Right lobe of liver (tissue), 6 donors: ENCODE measurements around the gene SLC4A4. TPM values are rescaled to one million over a fixed set of nuclear protein-coding genes. Genes with fewer than 3 reads are reported as not detected.

Experiments used
- ATAC-seq, 4 donors: fragments of 200-7000 bp; cut with Tn5 transposase; one replicate each; pipeline ENCODE4 v1.9.1; 2020; ENCODE audit warnings: mild to moderate bottlenecking in 4 of 4, moderate library complexity in 4 of 4
- DNase-seq, 3 donors: peaks; one replicate each; pipeline ENCODE4 v3.0.0-alpha.2; 2020
- H3K27ac ChIP-seq, 3 donors: fragments of 200-600 bp; one replicate each; pipeline ENCODE4 v1.8.0; 2022
- H3K27me3 ChIP-seq, 2 donors: fragments of 200-600 bp; one replicate each; pipeline ENCODE4 v1.8.0; 2022
- H3K36me3 ChIP-seq, 4 donors: fragments of 200-600 bp; sonication (generic) in 1 of 4; one replicate each; pipeline versions ENCODE4 v1.5.1 to v1.8.0; 2017 to 2022; ENCODE audit warnings: control low read depth in 1 of 4
- H3K4me1 ChIP-seq, 4 donors: fragments of 200-600 bp; sonication (generic) in 1 of 4; one replicate each; pipeline versions ENCODE4 v1.5.1 to v1.8.0; 2017 to 2022; ENCODE audit warnings: control low read depth in 1 of 4
- H3K4me3 ChIP-seq, 3 donors: fragments of 200-600 bp; one replicate each; pipeline ENCODE4 v1.8.0; 2022
- H3K9me3 ChIP-seq, 4 donors: fragments of 200-600 bp; sonication (generic) in 1 of 4; one replicate each; pipeline versions ENCODE4 v1.5.1 to v1.8.0; 2017 to 2022; ENCODE audit warnings: control low read depth in 1 of 4
- CTCF ChIP-seq, 4 donors: fragments of 200-600 bp in 3 of 4; fragments of 450-650 bp in 1 of 4; IDR thresholded peaks; one replicate each; pipeline versions ENCODE4 v1.5.1 to v1.8.0; 2016 to 2022; ENCODE audit warnings: antibody characterized with exemption in 4 of 4, mild to moderate bottlenecking in 2 of 4
- POLR2A ChIP-seq: fragments of 450-650 bp; IDR thresholded peaks from one replicate; pipeline ENCODE4 v1.6.1; 2017; ENCODE audit warnings: antibody characterized with exemption, mild to moderate bottlenecking
- WGBS: methylation state at CpG from one replicate; pipeline ENCODE4 v1.1.6; 2018; ENCODE audit warnings: low coverage, low lambda C conversion rate; ENCODE audit not compliant: insufficient coverage; ENCODE audit errors: missing lambda C conversion rate; 5-methylcytosine and 5-hydroxymethylcytosine counted together
- intact Hi-C, 2 donors: fragments of 100-400 bp; cut with DNase I; formaldehyde crosslinking; loops; one replicate each; pipeline versions ENCODE4 v1.11.2 to v1.14.1; 2022
- total RNA-seq, 6 experiments: library from RNA; depleted of rRNA in 2 of 6; stranded (reverse); fragments of >200 nt in 2 of 6; fragmentation: NEBNext Ultra II Directional in 3 of 6; extraction: Animal tissue kit (Norgen Biotek cat#: 25700) in 3 of 6; gene quantifications; one replicate each; pipeline versions ENCODE4 v1.1.0 to v1.2.4, GENCODE V29; 2016 to 2023
- donor health status: DM: no; HTN: yes; CAD: no.
- donor health status: DM: no; HTN: no; CAD: no.
- donor health status: DM: no; HTN: no; CAD: no.
- donor health status: DM: no; HTN: yes; CAD: no.
- donor health status: DM: no; HTN: yes; CAD: no.

The SLC4A4 gene
- total RNA-seq, 6 experiments from 2014 or later, result 16.5 to 28.7 (median 24.4) TPM

GRCh38 chr4:71473541-71474240 is 134.9 kb downstream of the SLC4A4 start:
- ATAC-seq (no peak), DNase-seq (no peak)
- intact Hi-C loops, result no loop called here
- Histone ChIP-seq H3K9me3 (no peaks in the 10 kb centered on the region), H3K27me3 (no peaks in the 10 kb centered on the region), H3K36me3 (no peaks in the 10 kb centered on the region), H3K4me1 (peaks cover 0 to 9% (median 0%) of the 10 kb centered on the region in 4 donors), H3K27ac (no peak overlapping the region), H3K4me3 (no peak overlapping the region)
- WGBS, result 91% methylated on average over 4 of the region's 4 CpGs
- TF ChIP-seq CTCF (IDR thresholded peaks at IDR 0.05), result no peak
- TF ChIP-seq POLR2A, result no peak

GRCh38 chr4:71474731-71475130 is 135.9 kb downstream of the SLC4A4 start:
- TF ChIP-seq POLR2A (no peak), CTCF (IDR thresholded peaks at IDR 0.05) (no peak)
- no peaks in the 10 kb centered on the region for H3K36me3 ChIP-seq
- intact Hi-C loops, result no loop called here
- no peaks in the 10 kb centered on the region for H3K27me3 ChIP-seq
- no peak for DNase-seq
- no peak overlapping the region for H3K27ac ChIP-seq
- H3K4me3 ChIP-seq, result no peak overlapping the region
- H3K9me3 ChIP-seq, result no peaks in the 10 kb centered on the region
- H3K4me1 ChIP-seq, result peaks cover 0 to 9% (median 0%) of the 10 kb centered on the region in 4 donors
- WGBS, result 86% methylated on average over 2 of the region's 2 CpGs
- no peak for ATAC-seq

GRCh38 chr4:71476240-71476639 is 137.4 kb downstream of the SLC4A4 start:
- Histone ChIP-seq H3K36me3 (no peaks in the 10 kb centered on the region), H3K27ac (no peak overlapping the region), H3K4me1 (peaks cover 0 to 9% (median 0%) of the 10 kb centered on the region in 4 donors), H3K27me3 (no peaks in the 10 kb centered on the region), H3K9me3 (no peaks in the 10 kb centered on the region), H3K4me3 (no peak overlapping the region)
- 67% methylated on average over 3 of the region's 3 CpGs for WGBS
- intact Hi-C loops, result no loop called here
- TF ChIP-seq CTCF (IDR thresholded peaks at IDR 0.05) (no peak), POLR2A (no peak)
- ATAC-seq (no peak), DNase-seq (no peak)

- DNase-seq (no peak), ATAC-seq (peak; percentile 62 to 69 (median 63))
- H3K27me3 ChIP-seq, result no peaks in the 10 kb centered on the region
- H3K4me3 ChIP-seq, result peak overlapping the region in 2 of 3 donors; percentile 25 to 30
- peak overlapping the region in 2 of 3 donors; percentile 67 to 73 for H3K27ac ChIP-seq
- peaks cover 0 to 18% (median 0%) of the 10 kb centered on the region in 4 donors for H3K4me1 ChIP-seq
- H3K36me3 ChIP-seq, result no peaks in the 10 kb centered on the region
- 12% methylated on average over 4 of the region's 4 CpGs for WGBS
- H3K9me3 ChIP-seq, result no peaks in the 10 kb centered on the region
- intact Hi-C loops, result no loop called here
- no peak for TF ChIP-seq POLR2A
These were observed 147.9 kb downstream of the SLC4A4 start for GRCh38 chr4:71486550-71487343.
